Smooth muscle cell (in vitro differentiated cells): ENCODE data around the gene DPP9. TPM values are rescaled to one million over a fixed set of nuclear protein-coding genes. Genes with fewer than 3 reads are reported as not detected.

Experiments used
- DNase-seq: peaks from one replicate; lab custom pipeline; 2025; ENCODE audit not compliant: unreplicated experiment; lab: John Stamatoyannopoulos, UW
- H2AFZ ChIP-seq: fragments of 200-600 bp; sonication (generic); 2 replicates; pipeline ENCODE4 v1.6.0; 2016; ENCODE audit warnings: antibody characterized with exemption, low read depth, mild to moderate bottlenecking
- H3F3A ChIP-seq: fragments of 200-600 bp; sonication (generic); 2 replicates; pipeline ENCODE4 v1.6.0; 2017; ENCODE audit warnings: antibody characterized with exemption, low read depth
- H3K27ac ChIP-seq: fragments of 200-600 bp; sonication (generic); 2 replicates; pipeline ENCODE4 v1.5.1; 2016; ENCODE audit warnings: low read depth, mild to moderate bottlenecking
- H3K27me3 ChIP-seq: fragments of 200-600 bp; sonication (generic); 2 replicates; pipeline ENCODE4 v1.6.1; 2016; ENCODE audit warnings: low read depth, mild to moderate bottlenecking
- H3K36me3 ChIP-seq: fragments of 200-600 bp; sonication (generic); 2 replicates; pipeline ENCODE4 v1.5.1; 2016; ENCODE audit warnings: low read depth
- H3K4me1 ChIP-seq: fragments of 200-600 bp; sonication (generic); 2 replicates; pipeline ENCODE4 v1.5.1; 2016; ENCODE audit warnings: low read depth
- H3K4me2 ChIP-seq: fragments of 200-600 bp; sonication (generic); 2 replicates; pipeline ENCODE4 v1.6.0; 2016; ENCODE audit warnings: mild to moderate bottlenecking
- H3K4me3 ChIP-seq: fragments of 200-600 bp; sonication (generic); 2 replicates; pipeline ENCODE4 v1.5.1; 2016; ENCODE audit warnings: mild to moderate bottlenecking
- H3K79me2 ChIP-seq: fragments of 200-600 bp; sonication (generic); 2 replicates; pipeline ENCODE4 v1.6.0; 2016; ENCODE audit warnings: low read depth, mild to moderate bottlenecking
- H3K9ac ChIP-seq: fragments of 200-600 bp; sonication (generic); 2 replicates; pipeline ENCODE4 v1.6.0; 2016; ENCODE audit warnings: low read depth
- H3K9me3 ChIP-seq: fragments of 200-600 bp; sonication (generic); replicated peaks from 2 replicates; pipeline ENCODE4 v1.5.1; 2016; ENCODE audit warnings: low read depth
- H4K20me1 ChIP-seq: fragments of 200-600 bp; sonication (generic); 2 replicates; pipeline ENCODE4 v1.6.0; 2016; ENCODE audit warnings: low read depth
- CTCF ChIP-seq: fragments of 200-600 bp; sonication (generic); IDR thresholded peaks from 2 replicates; pipeline ENCODE4 v1.5.1; 2017; ENCODE audit warnings: borderline replicate concordance, mild to moderate bottlenecking, antibody characterized with exemption; ENCODE audit not compliant: insufficient read depth, poor library complexity, severe bottlenecking
- WGBS: methylation state at CpG from one replicate; pipeline ENCODE4 v1.1.7; 2016; ENCODE audit warnings: low lambda C conversion rate; 5-methylcytosine and 5-hydroxymethylcytosine counted together
- polyA plus RNA-seq: library from polyadenylated mRNA; unstranded; fragments of >200 nt; fragmentation: Nextera tagmentation; extraction: Ambion mirVana; gene quantifications from 2 replicates; pipeline ENCODE4 v1.2.1, GENCODE V29; 2016
- total RNA-seq: library from RNA; depleted of rRNA; stranded (reverse); fragments of >200 nt; gene quantifications from 2 replicates; pipeline ENCODE4 v1.2.3, GENCODE V29; 2014

Gene DPP9
- total and polyA plus RNA-seq, 2 experiments from 2014 or later: 26.3 to 44.3 TPM

- no peak for TF ChIP-seq CTCF
- Histone ChIP-seq H3K4me1 (no peaks in the 10 kb centered on the region), H3K9ac (no peak overlapping the region), H3K4me2 (no peak overlapping the region), H3F3A (no peaks in the 10 kb centered on the region), H3K4me3 (no peak overlapping the region), H3K36me3 (no peaks in the 10 kb centered on the region), H3K27ac (no peak overlapping the region), H3K9me3 (no peaks in the 10 kb centered on the region), H2AFZ (no peak overlapping the region), H3K79me2 (no peaks in the 10 kb centered on the region), H3K27me3 (no peaks in the 10 kb centered on the region), H4K20me1 (no peaks in the 10 kb centered on the region)
- WGBS: 98% methylated on average over 16 of the region's 16 CpGs
- DNase-seq: no peak
These were observed 13.4 kb downstream of the DPP9 start for GRCh38 chr19:4710281-4710600.

GRCh38 chr19:4709440-4710280, 14.0 kb downstream of the DPP9 start:
- Histone ChIP-seq H3K27ac (no peak overlapping the region), H4K20me1 (no peaks in the 10 kb centered on the region), H3K4me3 (no peak overlapping the region), H3K4me1 (no peaks in the 10 kb centered on the region), H3K4me2 (no peak overlapping the region), H3K36me3 (no peaks in the 10 kb centered on the region), H2AFZ (no peak overlapping the region), H3K9me3 (no peaks in the 10 kb centered on the region), H3F3A (no peaks in the 10 kb centered on the region), H3K79me2 (no peaks in the 10 kb centered on the region), H3K27me3 (no peaks in the 10 kb centered on the region), H3K9ac (no peak overlapping the region)
- TF ChIP-seq CTCF: no peak
- WGBS: 96% methylated on average over 20 of the region's 20 CpGs
- no peak for DNase-seq

- H3K36me3 ChIP-seq: no peaks in the 10 kb centered on the region
- H3K4me2 ChIP-seq: no peak overlapping the region
- no peaks in the 10 kb centered on the region for H3K4me1 ChIP-seq
- no peak overlapping the region for H3K4me3 ChIP-seq
- no peaks in the 10 kb centered on the region for H4K20me1 ChIP-seq
- H3F3A ChIP-seq: no peaks in the 10 kb centered on the region
- H2AFZ ChIP-seq: no peak overlapping the region
- 97% methylated on average over 10 of the region's 10 CpGs for WGBS
- TF ChIP-seq CTCF: no peak
- H3K27me3 ChIP-seq: no peaks in the 10 kb centered on the region
- DNase-seq: no peak
- no peaks in the 10 kb centered on the region for H3K79me2 ChIP-seq
- H3K9me3 ChIP-seq: no peaks in the 10 kb centered on the region
- no peak overlapping the region for H3K27ac ChIP-seq
- no peak overlapping the region for H3K9ac ChIP-seq
These were observed 15.5 kb downstream of the DPP9 start for GRCh38 chr19:4707956-4708650.
